NCI-H69 (cell line): ENCODE data around the gene UBE2QL1.

ENCODE experiments used
- DNase-seq: peaks from one replicate; lab custom pipeline; 2025; lab: John Stamatoyannopoulos, UW

UBE2QL1 gene

GRCh38 chr5:6454628-6455053 is 6.0 kb downstream of the UBE2QL1 start:
- no peak for DNase-seq

DNA sequence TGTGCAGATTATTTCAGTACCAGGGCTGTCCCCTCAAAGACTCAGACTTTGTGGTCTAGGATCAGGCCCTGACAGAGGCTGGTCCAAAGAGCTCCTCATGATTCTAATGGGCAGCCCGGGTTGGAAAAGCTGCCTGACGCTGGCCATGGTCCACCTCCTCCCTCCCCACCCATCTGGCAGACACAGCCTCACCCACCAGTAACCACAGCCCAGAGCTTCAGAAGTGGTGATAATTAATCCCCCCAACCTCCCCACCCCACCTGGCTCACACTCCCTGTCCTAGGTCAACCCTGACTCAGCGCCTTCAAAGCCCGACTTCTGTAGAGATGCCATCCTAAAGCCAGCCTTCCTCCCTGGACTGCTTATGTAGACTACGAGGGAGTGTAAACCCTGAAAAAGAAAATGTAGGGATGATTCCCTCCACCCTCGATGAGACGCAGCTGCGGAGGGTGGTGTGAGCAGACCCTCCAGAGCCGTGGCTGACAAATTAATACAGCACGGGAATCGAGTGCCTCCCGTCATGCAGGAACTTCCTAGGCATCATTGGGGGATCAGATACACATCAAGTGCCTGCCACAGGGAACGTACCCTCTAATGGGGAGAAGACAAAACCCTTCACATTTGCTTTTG is 7.0 kb downstream of the UBE2QL1 start:
- DNase-seq = no peak

DNA sequence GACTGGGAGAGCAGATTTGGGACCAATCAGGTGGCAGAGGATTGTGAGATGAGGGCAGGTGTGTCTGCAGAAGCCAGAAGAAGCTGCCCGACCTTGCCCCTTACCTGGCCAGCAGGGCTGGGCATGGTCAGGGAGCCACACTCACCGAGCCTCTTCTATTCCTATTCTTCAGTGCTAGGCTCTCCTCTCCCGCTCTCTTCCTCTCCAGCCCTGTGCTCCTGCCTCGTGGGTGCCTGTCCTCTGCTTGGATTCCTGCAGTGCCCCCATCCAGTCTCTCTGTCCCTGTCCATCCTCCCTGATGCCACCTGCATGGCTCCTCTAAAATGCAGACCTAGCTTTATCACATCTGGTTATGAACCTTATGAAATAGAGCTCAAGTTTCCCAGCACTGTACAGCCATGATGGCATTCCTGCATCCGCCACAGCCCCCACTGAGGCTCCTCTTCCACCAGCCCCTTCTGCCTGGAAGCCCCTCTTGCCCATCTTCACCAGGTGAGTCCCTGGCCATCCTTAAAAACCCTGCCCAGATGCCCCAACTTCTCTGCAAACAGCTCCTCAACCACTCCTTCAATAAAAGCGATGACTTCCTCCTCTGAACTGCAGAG is 8.2 kb downstream of the UBE2QL1 start:
- DNase-seq = no peak

GRCh38 chr5:6457592-6457991 is 8.9 kb downstream of the UBE2QL1 start:
- DNase-seq = no peak

GRCh38 chr5:6458833-6459232 is 10.2 kb downstream of the UBE2QL1 start:
- no peak for DNase-seq

GRCh38 chr5:6459896-6460295 is 11.2 kb downstream of the UBE2QL1 start:
- no peak for DNase-seq

DNA sequence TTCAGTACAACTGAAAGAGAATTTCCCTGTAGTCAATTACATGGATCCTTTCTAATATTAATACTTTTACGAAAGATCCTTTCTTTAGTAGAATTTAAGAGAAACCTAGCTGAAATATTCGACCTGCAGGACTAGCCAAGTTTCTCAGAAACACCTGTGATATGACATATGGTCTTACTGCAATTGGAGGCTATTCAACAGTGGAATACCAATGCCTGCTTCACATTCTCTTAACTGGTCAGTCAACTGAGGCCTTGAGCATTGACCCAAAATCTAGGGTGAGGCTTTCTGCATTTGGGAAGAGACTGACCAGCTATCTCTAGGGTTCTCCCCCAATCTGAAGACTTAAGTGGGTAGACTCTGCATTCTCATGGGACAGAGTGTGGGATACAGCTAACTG is 12.3 kb downstream of the UBE2QL1 start:
- DNase-seq = no peak

DNA sequence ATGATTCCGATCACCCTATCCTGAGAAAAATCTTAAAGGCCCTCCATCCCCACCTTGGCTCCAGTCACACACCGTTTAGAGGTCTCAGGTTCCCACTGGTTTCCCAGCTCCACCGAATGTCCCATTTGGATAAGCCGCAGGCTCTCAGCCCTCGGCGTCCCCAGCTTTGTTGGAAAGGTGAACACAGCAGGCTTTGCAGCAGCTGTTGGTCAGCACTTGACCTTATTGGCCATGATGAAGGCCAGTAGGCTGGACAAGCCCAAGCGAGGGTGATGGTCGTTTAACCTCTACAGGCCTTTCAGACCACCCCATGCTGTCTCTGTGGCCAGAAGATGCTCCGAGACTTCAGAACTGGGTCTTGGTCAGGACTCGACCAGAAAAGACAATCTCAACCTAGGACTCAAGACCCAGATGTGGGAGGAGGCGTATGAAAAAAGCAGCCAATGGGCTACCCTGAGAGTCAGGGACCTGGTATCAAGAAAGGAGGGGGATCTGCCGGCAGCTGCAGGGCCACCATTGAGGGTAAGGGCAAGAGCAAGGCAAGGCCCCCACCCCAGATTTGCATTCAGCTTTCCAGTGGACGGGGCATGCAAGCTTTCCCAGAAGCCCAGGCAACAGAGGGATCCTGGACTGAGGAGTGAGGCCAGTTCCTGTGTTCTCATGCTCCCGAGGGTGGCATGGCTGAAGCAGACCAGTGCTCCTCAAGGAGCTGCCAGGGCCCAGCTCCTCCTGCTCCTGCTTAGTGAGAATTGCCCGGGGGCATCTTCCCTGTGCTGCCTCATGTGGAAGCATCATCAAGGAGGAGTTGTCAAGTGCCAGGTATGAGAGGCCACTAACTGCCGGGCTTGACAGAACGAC is 13.4 kb downstream of the UBE2QL1 start:
- peak; percentile 12 for DNase-seq

GRCh38 chr5:6462671-6463070 is 14.0 kb downstream of the UBE2QL1 start:
- DNase-seq = no peak

- DNase-seq = no peak
Measured at GRCh38 chr5:6464441-6464840, 15.8 kb downstream of the UBE2QL1 start.

- DNase-seq = no peak
Measured at GRCh38 chr5:6465831-6466790, 17.5 kb downstream of the UBE2QL1 start.

GRCh38 chr5:6466975-6467567 is 18.4 kb downstream of the UBE2QL1 start:
- no peak for DNase-seq

GRCh38 chr5:6467591-6467990 is 18.9 kb downstream of the UBE2QL1 start:
- no peak for DNase-seq

DNA sequence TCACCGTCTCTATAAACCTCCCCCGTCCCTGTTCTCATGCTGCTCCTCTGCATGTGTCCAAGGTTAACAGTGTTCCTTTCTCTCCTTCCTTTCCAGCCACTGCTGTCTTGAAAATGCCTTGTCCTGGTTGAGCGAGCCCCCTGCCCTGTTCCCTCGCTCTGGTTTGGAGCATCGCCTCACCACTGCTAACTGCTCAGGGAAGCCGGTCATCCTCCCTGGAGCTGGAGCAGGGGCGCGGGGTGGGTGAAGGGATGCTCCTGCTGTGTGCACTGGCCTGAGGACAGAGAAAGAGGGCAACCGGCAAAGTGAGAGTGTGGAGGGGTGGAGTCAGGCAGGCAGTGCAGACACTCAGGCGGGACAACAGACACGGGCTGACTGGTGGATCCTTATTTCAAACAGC is 19.4 kb downstream of the UBE2QL1 start:
- DNase-seq = no peak

GRCh38 chr5:6468870-6469269 is 20.2 kb downstream of the UBE2QL1 start:
- no peak for DNase-seq

- DNase-seq = no peak
Measured at GRCh38 chr5:6469836-6470235, 21.2 kb downstream of the UBE2QL1 start.

- no peak for DNase-seq
Measured at GRCh38 chr5:6470672-6471071, 22.0 kb downstream of the UBE2QL1 start.

DNA sequence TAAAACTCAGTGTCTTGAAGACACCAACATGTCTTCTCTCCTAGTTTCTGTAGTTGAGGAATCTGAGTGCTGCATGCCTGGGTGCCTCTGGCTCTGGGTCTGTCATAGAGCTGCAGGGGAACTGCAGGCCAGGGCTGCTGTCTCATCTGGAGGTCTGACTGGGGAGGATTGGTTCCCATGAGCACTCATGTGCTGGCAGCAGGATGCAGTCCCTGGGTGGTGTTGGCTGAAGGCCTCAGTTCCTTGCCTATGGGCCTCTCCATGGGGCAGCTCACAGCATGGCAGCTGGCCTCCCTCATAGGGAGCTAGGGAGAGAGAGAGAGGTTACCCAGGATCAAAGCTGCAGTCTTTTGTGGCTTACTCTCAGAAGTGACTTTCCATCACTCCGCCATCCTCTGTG is 22.6 kb downstream of the UBE2QL1 start:
- DNase-seq = no peak

GRCh38 chr5:6472792-6473191 is 24.1 kb downstream of the UBE2QL1 start:
- DNase-seq = peak; percentile 28

DNA sequence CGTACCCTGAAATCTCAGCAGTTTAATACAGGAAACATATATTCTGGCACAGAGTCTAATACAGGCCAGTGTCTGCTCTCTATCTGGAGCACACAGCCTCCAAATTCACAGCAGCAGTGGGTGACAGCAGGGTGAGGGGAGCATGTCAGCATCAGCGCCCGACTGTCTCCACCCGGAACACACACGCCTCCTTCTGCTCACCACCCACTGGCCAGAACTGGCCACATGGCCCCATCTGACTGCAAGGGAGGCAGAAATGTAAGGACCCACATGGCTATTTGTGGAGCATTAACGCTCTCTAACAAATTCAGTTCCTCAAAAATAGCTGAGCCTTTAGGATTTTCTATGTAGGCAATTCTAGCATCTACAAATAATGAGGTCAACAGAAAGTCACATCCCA is 24.6 kb downstream of the UBE2QL1 start:
- no peak for DNase-seq

DNA sequence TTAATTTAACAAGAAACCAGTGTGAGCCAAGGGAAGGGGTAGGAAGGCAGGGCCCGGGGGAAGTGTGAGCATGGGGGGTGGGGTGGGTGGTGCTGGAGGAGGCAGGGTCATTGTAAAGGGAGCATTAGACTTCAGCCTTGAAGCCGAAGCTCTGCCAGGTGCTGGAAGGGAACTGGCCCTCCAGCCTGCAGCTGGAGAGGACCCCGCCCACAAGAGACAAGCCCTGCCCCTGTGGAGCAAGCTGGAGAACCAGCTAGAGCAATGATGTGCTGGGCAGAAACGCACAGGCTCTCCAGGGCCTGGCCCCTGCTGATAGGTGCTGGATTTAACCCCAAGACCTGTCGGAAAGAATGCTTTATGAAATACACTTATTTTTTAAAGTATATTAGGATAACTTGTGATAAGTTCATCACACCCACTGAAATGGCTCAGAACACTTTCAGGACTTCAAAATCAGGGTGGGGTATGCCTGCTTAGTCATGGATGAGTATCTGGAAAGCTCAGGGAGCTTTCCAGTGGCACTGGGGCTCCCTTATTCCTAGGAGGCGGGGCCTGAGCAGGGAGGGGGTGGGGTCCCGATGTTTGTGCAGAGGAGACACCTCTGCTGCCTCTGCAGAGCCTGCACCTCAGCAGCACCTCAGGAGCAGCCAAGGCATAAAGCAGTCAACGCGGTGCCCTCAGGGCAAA is 27.1 kb downstream of the UBE2QL1 start:
- peak; percentile 58 for DNase-seq
